ENCODE measurements around the gene SCARB1.

The SCARB1 gene

DNA sequence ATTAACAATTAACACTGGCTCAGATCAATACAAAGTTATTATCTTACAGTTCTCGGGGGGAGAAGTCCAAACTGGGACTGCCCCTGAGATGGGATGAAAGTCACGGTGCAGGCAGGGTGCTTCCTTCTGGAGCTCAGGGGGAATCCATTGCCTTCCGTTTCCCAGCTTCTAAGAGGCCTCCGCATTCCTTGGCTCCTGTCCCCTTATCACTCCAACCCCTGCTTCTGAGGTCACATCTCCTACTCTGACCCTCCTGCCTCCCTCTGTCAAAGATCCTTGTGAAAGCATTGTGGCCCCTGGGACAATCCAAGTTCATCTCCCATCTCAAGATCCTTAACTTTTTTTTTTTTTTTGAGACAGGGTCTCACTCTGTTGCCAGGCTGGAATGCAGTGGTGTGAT lies 30.8 kb downstream of the SCARB1 start:
- no peak for DNase-seq (ENCODE audit: low read depth)
- no peak overlapping the region for H3K4me3 ChIP-seq (ENCODE audit: control insufficient read depth, low read depth, low read length)
- TF ChIP-seq, protein P1, sequence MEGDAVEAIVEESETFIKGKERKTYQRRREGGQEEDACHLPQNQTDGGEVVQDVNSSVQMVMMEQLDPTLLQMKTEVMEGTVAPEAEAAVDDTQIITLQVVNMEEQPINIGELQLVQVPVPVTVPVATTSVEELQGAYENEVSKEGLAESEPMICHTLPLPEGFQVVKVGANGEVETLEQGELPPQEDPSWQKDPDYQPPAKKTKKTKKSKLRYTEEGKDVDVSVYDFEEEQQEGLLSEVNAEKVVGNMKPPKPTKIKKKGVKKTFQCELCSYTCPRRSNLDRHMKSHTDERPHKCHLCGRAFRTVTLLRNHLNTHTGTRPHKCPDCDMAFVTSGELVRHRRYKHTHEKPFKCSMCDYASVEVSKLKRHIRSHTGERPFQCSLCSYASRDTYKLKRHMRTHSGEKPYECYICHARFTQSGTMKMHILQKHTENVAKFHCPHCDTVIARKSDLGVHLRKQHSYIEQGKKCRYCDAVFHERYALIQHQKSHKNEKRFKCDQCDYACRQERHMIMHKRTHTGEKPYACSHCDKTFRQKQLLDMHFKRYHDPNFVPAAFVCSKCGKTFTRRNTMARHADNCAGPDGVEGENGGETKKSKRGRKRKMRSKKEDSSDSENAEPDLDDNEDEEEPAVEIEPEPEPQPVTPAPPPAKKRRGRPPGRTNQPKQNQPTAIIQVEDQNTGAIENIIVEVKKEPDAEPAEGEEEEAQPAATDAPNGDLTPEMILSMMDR (conservative IDR thresholded peaks at IDR 0.05; ENCODE audit: control insufficient read depth, insufficient read depth, low read depth, low read length), result no peak

DNA sequence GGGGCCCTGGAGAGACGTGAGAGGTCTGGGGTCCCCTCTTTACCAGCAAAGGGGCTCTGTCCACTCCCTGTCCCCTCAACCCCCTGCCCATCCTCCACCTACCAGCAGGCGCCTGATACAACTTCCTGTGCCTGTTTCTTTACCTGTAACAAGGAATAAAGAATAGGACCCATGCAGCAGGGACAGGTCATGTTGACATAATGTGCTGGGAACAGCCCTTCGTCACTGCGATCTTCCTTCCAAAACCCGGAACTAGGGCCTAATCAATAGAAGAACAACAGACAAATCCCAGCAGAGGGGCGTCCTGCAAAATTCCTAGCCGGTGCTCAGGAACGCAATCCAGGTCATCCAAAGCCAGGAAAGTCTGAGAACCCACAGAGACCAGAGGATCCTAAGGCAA lies 32.1 kb downstream of the SCARB1 start:
- no peak for DNase-seq (ENCODE audit: low read depth)
- TF ChIP-seq, protein P1 (conservative IDR thresholded peaks at IDR 0.05; ENCODE audit: control insufficient read depth, insufficient read depth, low read depth, low read length), result no peak
- no peak overlapping the region for H3K4me3 ChIP-seq (ENCODE audit: control insufficient read depth, low read depth, low read length)

DNA sequence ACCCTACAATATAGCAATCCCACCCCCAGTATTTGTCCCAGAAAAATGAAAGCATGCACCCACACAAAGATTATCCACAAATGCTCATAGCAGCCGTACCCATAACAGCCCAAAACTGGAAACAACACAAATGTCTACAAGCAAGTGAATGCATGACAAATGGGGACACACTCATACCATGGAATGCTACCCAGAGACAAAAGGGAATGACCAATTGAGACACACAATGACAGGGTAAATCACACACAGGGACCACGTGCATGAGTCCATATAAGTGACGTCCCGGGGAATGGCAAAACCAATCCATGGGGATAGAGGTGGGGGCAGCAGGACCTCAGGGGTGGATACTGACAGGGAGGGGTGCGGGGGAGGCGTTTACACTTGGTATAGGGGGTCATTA lies 33.4 kb downstream of the SCARB1 start:
- no peak for DNase-seq (ENCODE audit: low read depth)
- TF ChIP-seq, protein P1 (conservative IDR thresholded peaks at IDR 0.05; ENCODE audit: control insufficient read depth, insufficient read depth, low read depth, low read length), result no peak
- no peak overlapping the region for H3K4me3 ChIP-seq (ENCODE audit: control insufficient read depth, low read depth, low read length)

DNA sequence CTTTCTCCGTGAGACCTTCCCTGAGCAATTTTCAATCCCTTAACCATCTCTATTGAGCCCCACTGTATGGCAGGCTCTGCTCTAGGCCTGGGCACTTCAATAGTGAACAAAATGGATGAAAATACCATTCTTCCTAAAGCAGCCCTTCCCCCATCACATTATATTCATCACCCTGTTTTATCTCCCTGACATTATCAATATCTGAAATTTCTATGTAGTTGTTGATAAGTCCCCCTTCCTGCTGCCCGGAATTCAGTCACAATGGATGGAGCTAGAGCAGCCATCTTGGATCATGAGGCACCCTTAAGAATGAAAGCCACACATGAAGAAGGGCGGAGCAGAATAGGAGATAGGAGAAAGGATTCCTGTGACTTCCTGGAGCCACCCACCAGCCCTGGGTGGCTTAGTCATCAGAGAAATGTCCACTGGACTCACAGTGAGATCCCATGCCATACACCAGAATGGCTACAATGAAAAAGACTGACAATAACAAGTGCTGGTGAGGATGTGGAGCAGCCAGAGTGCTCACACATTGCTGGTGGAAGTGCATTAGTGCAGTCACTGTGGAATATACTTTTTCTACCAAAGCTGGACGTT lies 33.9 kb downstream of the SCARB1 start:
- TF ChIP-seq, protein P1 (conservative IDR thresholded peaks at IDR 0.05; ENCODE audit: control insufficient read depth, insufficient read depth, low read depth, low read length), result no peak

DNA sequence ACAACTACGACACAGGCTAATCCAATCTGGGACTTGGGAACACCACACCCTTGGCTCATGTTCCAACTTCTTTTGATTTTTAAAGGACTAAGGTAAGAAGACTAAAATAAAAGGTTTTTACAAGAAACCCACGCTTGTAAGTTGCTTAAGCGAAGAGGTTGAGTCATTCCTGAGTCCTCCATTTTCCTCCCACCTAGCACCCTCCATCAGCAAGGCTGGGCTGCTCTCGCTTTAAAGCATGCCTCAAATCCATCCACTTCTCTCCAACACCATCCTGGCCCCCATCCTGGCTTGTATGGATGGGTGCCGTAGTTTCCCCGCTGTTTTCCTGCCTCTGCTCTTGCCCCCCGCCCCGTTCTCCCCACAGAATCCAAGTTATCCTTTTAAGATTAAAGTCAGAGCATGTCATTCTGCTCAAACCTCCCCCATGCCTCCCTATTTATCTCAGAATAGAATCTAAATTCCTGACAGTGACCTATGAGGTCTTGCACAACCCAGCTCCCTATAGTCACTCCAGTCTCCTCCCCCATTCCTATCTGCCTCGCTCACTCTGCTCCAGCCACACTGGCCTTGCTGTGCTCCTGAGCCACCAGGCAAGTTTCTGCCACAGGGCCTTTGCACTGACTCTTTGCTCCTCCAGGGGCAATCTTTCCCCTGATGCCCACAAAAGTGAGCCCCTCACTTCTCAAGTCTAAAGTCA lies 34.5 kb downstream of the SCARB1 start:
- TF ChIP-seq, protein P1 (conservative IDR thresholded peaks at IDR 0.05; ENCODE audit: control insufficient read depth, insufficient read depth, low read depth, low read length), result no peak
- DNase-seq (ENCODE audit: low read depth), result peak; percentile 95
- H3K4me3 ChIP-seq (ENCODE audit: control insufficient read depth, low read depth, low read length), result no peak overlapping the region

More for the DNA sequence above, 33.9 kb downstream of the SCARB1 start:
- DNase-seq (ENCODE audit: low read depth), result no peak
- no peak overlapping the region for H3K4me3 ChIP-seq (ENCODE audit: control insufficient read depth, low read depth, low read length)

DNA sequence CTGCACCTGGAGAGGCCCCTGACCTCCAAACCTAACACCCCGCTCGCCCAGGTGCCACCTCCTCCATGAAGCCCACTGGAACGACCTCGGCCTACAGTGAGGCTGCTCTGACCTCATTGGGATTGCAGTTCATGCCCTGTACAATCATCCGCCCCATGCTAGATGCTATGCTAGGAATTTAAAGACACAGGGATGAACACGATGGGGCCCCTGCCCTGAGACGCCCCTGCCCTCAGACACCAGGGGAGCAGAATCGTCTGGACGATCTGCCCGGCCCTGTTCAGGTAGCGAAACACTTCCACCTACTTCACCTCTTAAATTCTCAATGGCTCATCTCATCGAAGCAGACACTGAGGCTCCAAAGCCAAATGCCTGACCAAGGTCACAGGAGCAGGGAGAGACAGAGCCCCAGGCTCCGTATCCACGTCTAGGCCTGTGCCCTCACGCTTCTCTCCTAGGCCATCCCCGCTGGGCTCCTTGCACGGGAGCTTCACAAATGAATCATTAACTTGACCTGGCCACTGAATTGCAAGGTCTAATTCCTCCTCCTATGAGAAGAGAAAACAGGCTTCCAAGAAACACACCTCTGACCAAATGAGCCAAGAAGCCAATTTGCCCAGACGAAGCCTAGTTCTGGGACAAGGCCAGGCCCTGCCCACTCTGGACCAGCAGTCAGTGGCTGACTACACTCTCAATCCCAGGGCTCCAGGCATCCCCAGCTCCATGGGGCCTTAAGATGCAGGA lies 35.2 kb downstream of the SCARB1 start:
- no peak overlapping the region for H3K4me3 ChIP-seq (ENCODE audit: control insufficient read depth, low read depth, low read length)
- DNase-seq (ENCODE audit: low read depth), result no peak
- TF ChIP-seq, protein P1 (conservative IDR thresholded peaks at IDR 0.05; ENCODE audit: control insufficient read depth, insufficient read depth, low read depth, low read length), result no peak

Data from fibroblast of mammary gland (primary cell).